Measurements from ENCODE around the gene DLGAP1. TPM values are rescaled to one million over a fixed set of nuclear protein-coding genes. Genes with fewer than 3 reads are reported as not detected.
"Not testable (repeated sequence)": the region's sequence is repeated elsewhere in the genome, so short reads cannot be mapped to it uniquely, and the experiment has no call there.

DLGAP1 gene
- total RNA-seq, 1 experiment from 2014 or later, result 2.8 TPM

DNA sequence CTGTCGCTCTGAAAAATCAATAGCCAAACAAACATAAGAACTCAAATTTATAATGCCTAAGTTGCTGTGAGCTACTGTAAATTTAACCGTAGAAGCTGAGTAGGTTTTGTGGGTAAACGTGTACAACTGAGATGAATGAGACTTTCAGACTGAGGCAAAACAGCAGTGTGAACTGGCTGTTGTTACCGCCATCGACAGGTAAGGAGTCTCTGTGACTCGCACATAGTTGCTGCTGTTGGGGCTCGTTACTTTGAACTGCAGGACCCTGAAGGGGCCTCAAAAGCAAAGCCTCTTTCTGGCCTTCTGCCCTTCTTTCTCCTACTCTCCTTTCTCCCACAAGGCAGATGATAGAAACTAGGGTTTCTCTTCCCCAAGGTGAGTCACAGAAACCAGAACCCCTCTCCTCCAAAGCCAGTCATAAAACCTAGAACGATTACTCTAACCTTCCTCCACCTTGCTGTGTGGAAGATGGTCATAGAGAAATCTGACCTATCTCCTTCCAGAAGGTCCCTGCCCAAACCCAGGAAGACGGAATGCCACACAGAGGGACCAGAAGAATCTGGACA lies 101.2 kb downstream of the DLGAP1 start:
- DNase-seq, result no peak
- no peak overlapping the region for H3K27ac ChIP-seq
- no peaks in the 10 kb centered on the region for H3K9me3 ChIP-seq (replicated peaks)
- no peaks in the 10 kb centered on the region for H3K27me3 ChIP-seq
- H3K4me1 ChIP-seq, result no peaks in the 10 kb centered on the region
- H3K4me3 ChIP-seq, result no peak overlapping the region
- H3K36me3 ChIP-seq, result no peaks in the 10 kb centered on the region

DNA sequence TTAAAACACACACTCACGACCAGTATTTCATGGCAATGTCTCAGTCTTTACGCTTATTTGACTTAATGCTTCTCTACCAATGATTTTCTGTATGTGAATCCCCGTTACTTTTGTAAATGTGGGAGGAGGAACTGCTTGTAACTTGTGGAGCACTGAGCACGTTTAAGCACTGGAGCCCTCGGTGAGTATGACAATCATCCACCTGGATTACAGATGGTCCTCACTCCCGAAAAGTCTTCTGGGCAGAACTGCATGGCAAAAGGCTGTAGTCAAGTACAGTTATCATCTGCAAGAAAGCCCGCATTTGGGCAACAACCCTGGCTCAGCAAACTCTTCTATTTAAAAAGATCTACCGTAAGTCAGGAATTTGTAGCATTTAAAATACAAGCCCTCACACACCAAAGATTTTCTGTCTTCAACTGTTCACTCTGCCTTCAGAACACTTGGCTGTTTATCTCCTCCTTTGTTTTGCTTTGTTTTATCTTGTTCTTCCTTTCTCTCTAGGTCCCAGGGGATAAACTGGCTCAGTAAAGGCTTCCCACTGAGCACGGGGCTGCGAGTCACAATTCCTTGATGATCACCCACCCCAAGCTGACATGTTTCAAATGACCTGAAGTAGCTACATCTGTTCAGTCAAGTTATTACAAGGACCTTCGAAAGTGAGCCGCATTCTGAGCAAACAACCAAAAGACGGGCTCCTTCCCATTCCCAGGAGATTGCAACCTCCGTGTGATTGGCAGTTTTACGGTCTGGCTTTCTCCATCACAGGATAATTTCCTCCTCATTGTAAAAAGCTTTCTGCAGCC lies 102.2 kb downstream of the DLGAP1 start:
- no peak overlapping the region for H3K4me3 ChIP-seq
- H3K36me3 ChIP-seq, result no peaks in the 10 kb centered on the region
- no peaks in the 10 kb centered on the region for H3K9me3 ChIP-seq (replicated peaks)
- DNase-seq, result no peak
- no peaks in the 10 kb centered on the region for H3K4me1 ChIP-seq
- no peaks in the 10 kb centered on the region for H3K27me3 ChIP-seq
- no peak overlapping the region for H3K27ac ChIP-seq

- H3K27me3 ChIP-seq, result no peaks in the 10 kb centered on the region
- H3K36me3 ChIP-seq, result no peaks in the 10 kb centered on the region
- H3K4me3 ChIP-seq, result no peak overlapping the region
- H3K9me3 ChIP-seq (replicated peaks), result no peaks in the 10 kb centered on the region
- no peaks in the 10 kb centered on the region for H3K4me1 ChIP-seq
- H3K27ac ChIP-seq, result no peak overlapping the region
- peak in 1 of 2 experiments; percentile 1 for DNase-seq
Observed at GRCh38 chr18:4351005-4351404, 104.1 kb downstream of the DLGAP1 start.

- no peaks in the 10 kb centered on the region for H3K9me3 ChIP-seq (replicated peaks)
- H3K27me3 ChIP-seq, result no peaks in the 10 kb centered on the region
- H3K27ac ChIP-seq, result no peak overlapping the region
- no peaks in the 10 kb centered on the region for H3K36me3 ChIP-seq
- DNase-seq, result no peak
- H3K4me3 ChIP-seq, result no peak overlapping the region
- H3K4me1 ChIP-seq, result no peaks in the 10 kb centered on the region
Observed at GRCh38 chr18:4335386-4335785, 119.7 kb downstream of the DLGAP1 start.

- Histone ChIP-seq H3K4me3 (no peak overlapping the region), H3K9me3 (replicated peaks) (no peaks in the 10 kb centered on the region), H3K4me1 (no peaks in the 10 kb centered on the region), H3K27ac (no peak overlapping the region), H3K36me3 (no peaks in the 10 kb centered on the region), H3K27me3 (no peaks in the 10 kb centered on the region)
- no peak for DNase-seq
Observed at GRCh38 chr18:4333043-4333442, 122.1 kb downstream of the DLGAP1 start.

DNA sequence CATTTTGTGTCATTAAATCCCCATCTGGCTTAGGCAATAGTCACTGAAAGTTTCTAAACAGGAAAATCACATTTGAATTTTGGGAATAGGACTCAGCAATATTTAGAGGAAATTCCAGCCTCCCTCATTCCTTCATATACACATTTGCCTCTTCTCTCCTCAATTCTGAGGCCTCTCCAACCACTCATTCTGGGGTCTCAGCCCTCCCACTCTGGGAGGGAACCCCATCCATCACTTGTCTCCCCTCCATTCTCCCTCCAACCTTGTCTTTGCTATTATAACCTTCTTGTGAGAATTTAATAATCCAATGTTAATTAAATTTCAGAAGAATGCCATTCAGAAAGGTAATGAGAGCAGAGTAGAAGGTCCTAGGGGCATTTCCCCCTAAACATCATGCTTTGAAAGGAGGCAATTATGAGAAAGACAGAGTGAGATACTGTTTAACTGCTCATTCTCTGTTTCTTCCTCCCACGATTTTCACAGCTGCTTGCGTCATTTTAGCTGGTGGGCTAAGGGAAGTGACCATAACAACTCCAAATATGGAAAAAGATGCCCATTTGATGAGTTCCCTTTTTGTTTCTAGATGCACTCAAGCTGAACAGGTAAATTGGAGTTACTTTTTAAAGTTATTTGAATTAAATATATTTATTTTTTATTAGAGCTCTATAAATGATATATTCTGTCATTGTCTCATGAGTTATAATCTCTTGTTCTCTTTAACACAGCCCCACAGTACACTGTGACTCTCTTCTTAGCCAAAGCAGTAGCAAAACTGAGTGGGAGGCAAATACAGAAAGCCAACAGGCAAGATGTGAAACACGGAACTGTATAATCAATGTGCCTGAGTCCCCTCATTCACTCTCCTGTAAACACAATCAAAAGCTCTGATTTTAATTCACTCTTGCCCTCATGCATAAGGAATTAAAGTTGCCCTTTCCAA lies 135.1 kb downstream of the DLGAP1 start:
- Histone ChIP-seq H3K36me3 (no peaks in the 10 kb centered on the region), H3K9me3 (replicated peaks) (no peaks in the 10 kb centered on the region), H3K27me3 (no peaks in the 10 kb centered on the region), H3K4me3 (no peak overlapping the region), H3K4me1 (no peaks in the 10 kb centered on the region), H3K27ac (no peak overlapping the region)
- DNase-seq, result peak in 1 of 2 experiments; percentile 17

DNA sequence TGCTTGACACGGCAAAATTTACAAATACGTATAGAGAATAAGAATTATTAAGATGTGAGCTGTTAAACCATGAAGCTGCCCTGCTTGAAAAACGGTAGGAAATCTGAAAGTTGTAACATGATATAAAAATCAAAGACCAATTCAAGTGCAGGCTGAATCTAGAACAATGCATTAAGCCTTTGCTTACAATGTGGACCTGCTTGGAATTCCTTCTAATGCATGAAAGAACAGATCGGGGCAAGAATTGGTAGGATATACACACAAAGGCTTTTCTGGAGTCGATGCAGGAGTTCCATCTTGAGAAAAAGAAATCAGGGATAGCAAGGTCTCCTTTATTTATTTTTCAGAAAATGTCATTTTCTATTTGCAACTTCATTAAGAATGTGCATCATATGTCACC lies 136.8 kb downstream of the DLGAP1 start:
- Histone ChIP-seq H3K27me3 (no peaks in the 10 kb centered on the region), H3K27ac (no peak overlapping the region), H3K4me1 (no peaks in the 10 kb centered on the region), H3K9me3 (replicated peaks) (no peaks in the 10 kb centered on the region), H3K4me3 (no peak overlapping the region), H3K36me3 (no peaks in the 10 kb centered on the region)
- DNase-seq, result no peak

DNA sequence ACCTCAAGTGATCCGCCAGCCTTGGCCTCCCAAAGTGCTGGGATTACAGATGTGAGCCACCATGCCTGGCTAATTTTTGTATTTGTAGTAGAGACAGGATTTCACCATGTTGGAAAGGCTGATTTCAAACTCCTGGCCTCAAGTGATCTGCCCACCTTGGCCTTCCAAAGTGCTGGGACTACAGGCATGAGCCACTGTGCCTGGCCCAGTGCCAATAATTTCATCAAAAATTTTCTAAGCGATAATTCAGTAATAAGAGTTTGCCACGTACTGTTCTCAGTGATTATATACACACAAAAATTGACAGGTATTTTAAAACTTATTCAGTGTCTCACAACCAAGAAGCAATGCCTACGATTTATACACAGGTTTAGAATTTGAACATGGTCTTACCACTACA lies 143.2 kb downstream of the DLGAP1 start:
- H3K27me3 ChIP-seq; H3K4me1 ChIP-seq; DNase-seq; H3K36me3 ChIP-seq; H3K4me3 ChIP-seq; H3K27ac ChIP-seq; H3K9me3 ChIP-seq (replicated peaks): not testable (repeated sequence)

DNA sequence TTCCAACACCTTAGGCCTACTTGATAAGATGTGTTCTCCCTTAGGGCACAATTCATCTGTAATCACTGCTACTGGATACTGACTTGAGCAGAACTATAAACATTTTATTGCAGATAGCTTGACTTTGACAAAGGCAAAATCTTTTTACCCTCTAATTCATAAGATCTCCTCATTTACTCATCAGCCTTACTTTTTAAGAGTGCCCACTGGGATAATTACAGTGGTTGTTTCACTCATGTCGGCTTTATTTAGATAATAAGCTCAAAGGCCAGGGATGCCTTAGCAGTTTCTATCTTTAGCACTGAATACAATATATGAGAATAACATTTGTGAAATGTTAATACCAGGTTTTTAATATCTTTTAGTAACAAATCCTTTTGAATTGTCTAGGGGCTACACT lies 144.0 kb downstream of the DLGAP1 start:
- Histone ChIP-seq H3K9me3 (replicated peaks) (no peaks in the 10 kb centered on the region), H3K27ac (no peak overlapping the region), H3K4me3 (no peak overlapping the region), H3K4me1 (no peaks in the 10 kb centered on the region), H3K36me3 (no peaks in the 10 kb centered on the region), H3K27me3 (no peaks in the 10 kb centered on the region)
- DNase-seq, result no peak

DNA sequence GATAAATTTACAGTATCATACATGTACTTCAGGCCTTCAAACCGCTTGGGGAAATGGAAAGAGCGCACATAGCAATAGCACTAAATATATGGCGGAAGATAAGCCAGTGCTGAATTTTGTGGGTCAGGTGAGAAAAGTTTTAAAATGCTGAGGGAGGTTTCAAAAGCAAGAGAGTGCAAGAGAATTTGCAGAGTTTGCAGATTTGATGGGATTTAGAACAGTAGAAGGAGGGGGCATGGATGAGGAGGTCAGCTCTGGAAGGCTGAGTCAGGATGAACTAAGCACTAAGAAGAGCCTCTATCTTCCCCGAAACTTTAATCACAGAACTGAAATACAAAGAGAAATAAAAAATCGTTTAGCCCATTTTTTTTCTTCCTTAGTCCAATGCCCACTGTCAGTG lies 145.9 kb downstream of the DLGAP1 start:
- no peak for DNase-seq
- Histone ChIP-seq H3K36me3 (no peaks in the 10 kb centered on the region), H3K9me3 (replicated peaks) (no peaks in the 10 kb centered on the region), H3K4me1 (no peaks in the 10 kb centered on the region), H3K27me3 (no peaks in the 10 kb centered on the region), H3K27ac (no peak overlapping the region), H3K4me3 (no peak overlapping the region)

DNA sequence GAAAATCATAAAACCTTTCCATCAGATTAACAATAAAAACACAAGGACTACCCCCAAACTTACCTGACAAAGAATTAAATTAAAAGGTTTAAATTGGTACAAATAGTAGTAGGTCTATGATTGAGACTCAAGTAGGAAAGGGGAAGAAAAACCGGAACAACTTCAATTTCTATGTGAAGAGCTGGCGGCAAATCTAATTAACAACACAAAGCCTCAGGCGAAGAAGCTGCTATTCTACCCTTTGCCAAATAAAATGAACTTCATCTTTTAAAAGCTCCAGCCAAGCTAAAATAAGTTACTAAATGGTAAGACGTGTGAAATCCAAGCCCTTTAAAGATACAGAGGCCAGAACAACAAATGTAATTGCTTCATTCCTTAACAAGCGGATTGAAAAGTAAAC lies 146.5 kb downstream of the DLGAP1 start:
- Histone ChIP-seq H3K9me3 (replicated peaks) (no peaks in the 10 kb centered on the region), H3K4me3 (no peak overlapping the region), H3K27me3 (no peaks in the 10 kb centered on the region), H3K27ac (no peak overlapping the region), H3K4me1 (no peaks in the 10 kb centered on the region), H3K36me3 (no peaks in the 10 kb centered on the region)
- DNase-seq, result no peak

GRCh38 chr18:4299395-4299794 lies 155.7 kb downstream of the DLGAP1 start:
- no peaks in the 10 kb centered on the region for H3K4me1 ChIP-seq

GRCh38 chr18:4293337-4293736 lies 161.8 kb downstream of the DLGAP1 start:
- Histone ChIP-seq H3K36me3 (no peaks in the 10 kb centered on the region), H3K9me3 (replicated peaks) (no peaks in the 10 kb centered on the region), H3K4me1 (no peaks in the 10 kb centered on the region), H3K27ac (no peak overlapping the region), H3K4me3 (no peak overlapping the region), H3K27me3 (no peaks in the 10 kb centered on the region)
- DNase-seq, result no peak

More at GRCh38 chr18:4299395-4299794, 155.7 kb downstream of the DLGAP1 start:
- Histone ChIP-seq H3K4me3 (no peak overlapping the region), H3K27ac (no peak overlapping the region), H3K36me3 (no peaks in the 10 kb centered on the region), H3K9me3 (replicated peaks) (no peaks in the 10 kb centered on the region), H3K27me3 (no peaks in the 10 kb centered on the region)
- no peak for DNase-seq

DNA sequence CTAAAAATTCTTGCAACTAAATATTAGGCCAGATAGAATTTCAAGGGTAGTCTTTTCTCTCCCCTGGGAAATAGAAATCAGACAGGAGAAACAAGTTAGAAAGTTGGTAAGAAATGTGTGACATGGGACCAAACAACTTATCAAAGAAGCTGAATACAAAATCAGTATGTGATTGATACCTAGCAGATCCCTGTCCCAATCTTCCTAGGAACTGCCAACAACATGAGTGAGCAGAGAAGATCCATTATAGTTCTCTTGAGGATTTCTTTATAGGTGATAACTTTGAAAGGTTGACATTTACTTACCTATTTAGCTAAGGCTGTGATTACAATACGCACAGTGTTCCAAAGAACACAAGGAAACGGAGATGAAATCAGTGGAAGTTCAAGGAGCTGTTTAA lies 162.4 kb downstream of the DLGAP1 start:
- H3K36me3 ChIP-seq, result no peaks in the 10 kb centered on the region
- H3K27me3 ChIP-seq, result no peaks in the 10 kb centered on the region
- no peak overlapping the region for H3K4me3 ChIP-seq
- no peak for DNase-seq
- H3K27ac ChIP-seq, result no peak overlapping the region
- no peaks in the 10 kb centered on the region for H3K4me1 ChIP-seq
- H3K9me3 ChIP-seq (replicated peaks), result no peaks in the 10 kb centered on the region

DNA sequence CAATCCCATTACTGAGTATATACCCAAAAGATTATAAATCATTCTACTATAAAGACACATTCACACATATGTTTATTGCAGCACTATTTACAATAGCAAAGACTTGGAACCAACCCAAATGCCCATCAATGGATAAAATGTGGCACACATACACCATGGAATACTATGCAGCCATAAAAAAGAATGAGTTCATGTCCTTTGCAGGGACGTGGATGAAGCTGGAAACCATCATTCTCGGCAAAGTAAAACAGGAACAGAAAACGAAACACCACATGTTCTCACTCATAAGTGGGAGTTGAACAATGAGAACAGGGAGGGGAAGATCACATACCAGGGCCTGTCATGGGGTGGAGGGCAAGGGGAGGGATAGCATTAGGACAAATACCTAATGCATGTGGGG lies 167.8 kb downstream of the DLGAP1 start:
- not testable (repeated sequence) for H3K36me3 ChIP-seq; H3K27me3 ChIP-seq; H3K9me3 ChIP-seq (replicated peaks); H3K4me1 ChIP-seq; H3K4me3 ChIP-seq; H3K27ac ChIP-seq; DNase-seq
